Measurements from ENCODE around the gene ARID3C. TPM values are rescaled to one million over a fixed set of nuclear protein-coding genes. Genes with fewer than 3 reads are reported as not detected.

The ARID3C gene
- total RNA-seq, 1 donor from 2014 or later: 0.82 TPM

- DNase-seq (ENCODE audit: low spot score in 2 of 2) (no peak), FAIRE-seq (no peak)
Measured at GRCh38 chr9:34580358-34580757, 48.5 kb downstream of the ARID3C start.

DNA sequence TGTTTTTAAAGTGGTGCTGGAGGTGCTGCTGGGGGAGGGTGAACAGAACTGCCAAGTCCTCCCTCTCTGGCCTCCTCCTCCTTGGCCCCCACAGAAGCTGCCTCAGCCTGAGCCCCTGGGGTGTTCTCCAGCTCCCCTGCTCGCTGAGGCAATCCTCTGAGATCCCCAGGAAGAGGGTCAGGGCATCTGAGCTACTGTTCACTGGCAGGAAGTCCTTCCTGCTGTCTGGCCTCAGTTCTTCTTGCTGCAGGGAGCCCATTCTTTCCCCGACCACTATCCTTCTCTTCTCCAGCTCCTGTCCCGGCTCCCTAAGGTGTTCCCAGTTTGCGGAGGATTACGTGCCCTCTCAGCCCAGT lies 49.1 kb downstream of the ARID3C start:
- DNase-seq (ENCODE audit: low spot score in 2 of 2) (no peak), FAIRE-seq (no peak)

- DNase-seq (ENCODE audit: low spot score in 2 of 2) (no peak), FAIRE-seq (no peak)
Measured at GRCh38 chr9:34579104-34579807, 49.6 kb downstream of the ARID3C start.

DNA sequence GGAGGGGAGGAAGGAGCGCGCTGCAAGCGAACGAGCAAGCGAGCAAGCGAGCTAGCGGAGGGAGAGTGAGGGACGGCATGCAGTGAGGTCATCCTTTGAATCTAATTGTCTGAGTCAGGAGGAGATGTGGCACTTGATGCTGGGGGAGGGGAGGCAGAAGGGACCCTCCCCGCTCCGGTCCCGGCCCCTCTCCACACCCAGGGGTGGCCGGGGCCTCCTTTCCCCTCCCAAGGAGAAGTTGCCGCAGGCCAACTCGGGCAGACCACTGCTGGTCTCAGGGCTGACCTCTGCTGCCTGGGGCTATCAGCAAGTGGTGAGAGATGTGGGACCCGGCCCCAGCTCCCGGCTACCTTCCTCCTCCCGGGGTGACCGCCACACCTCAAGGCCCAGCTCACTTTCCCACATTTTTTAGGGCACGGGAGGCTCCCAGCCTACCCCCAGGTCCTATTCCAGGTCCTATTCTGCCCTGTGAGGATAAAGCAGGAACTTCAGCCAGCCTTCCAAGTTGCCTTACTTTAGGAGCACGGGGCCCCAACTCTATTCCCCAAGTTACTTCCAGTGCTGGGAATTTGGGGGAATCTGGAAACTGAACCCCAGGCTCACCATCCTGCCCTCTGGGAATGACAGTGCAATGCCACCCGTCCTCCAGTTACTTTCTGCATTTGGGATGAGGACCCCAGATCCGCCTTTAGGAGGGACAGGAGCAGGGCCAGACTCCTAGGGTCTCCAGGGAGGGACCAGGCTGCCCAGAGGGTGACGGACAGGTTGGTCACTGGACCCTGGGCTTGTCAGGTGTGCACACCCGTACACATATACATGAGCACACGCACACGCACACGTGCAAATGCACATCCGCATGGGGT lies 50.4 kb downstream of the ARID3C start:
- DNase-seq (ENCODE audit: low spot score in 2 of 2) (peak in 1 of 2 donors; percentile 72), FAIRE-seq (no peak)

GRCh38 chr9:34577400-34578240 lies 51.2 kb downstream of the ARID3C start:
- DNase-seq (ENCODE audit: low spot score in 2 of 2) (no peak), FAIRE-seq (no peak)

DNA sequence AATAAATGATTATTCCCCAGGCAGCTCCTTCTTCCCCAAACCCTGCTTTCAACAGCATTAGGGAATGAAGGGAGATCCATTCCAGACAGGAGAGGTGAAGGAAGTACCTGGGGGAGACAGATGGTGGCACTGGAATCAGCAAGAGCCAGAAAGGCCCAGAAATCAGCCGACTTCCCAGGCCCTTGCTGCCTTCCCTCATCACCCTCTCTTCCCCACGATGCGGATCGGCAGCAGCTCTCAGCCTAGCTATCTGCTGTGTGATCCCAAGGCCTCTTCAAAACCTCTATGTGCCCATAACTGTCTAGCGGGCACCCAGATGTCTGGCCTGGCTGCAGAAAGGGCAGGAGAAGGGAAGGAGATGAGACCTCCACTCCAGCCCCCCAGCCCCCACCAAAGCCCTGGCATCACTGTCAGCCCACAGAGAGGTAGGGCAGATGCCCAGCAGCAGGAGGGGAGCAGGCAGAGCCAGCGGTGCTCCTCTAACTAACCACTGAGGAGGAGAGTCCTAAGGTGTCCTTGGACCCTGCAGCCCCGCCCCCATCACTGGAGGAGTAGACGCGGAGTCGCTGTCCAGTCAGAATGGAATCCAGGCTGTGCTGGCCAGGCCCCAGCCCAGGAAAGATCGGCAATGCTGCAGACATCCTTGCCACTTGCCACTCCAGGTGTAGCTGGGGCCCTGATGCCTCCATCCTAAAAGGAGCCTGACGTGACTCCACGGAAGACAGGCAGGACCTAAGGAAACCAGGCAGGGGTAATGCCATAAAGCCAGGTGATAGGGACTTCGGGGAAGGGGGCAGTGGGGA lies 52.1 kb downstream of the ARID3C start:
- no peak for DNase-seq (ENCODE audit: low spot score in 2 of 2)
- FAIRE-seq: no peak

- DNase-seq (ENCODE audit: low spot score in 2 of 2): no peak
- no peak for FAIRE-seq
Measured at GRCh38 chr9:34575862-34576596, 52.8 kb downstream of the ARID3C start.

DNA sequence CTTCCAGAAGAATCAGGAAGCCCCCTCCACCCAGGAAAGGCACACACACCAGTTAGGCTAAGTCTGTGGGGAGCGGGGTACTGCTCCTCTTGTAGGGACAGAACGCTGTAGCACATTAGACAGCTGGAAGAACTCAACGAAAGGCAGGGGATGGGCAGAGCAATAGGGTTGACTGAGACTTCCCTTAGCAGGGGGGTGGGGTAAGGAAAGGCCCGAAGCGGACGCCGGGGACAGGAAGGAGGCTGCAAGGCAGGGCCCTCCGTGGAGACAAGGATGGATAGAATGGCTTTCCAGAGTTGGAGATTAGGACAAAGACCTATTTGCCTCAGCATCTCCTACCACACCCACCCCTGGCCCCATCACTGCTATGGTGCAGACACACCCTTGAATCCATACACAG lies 53.6 kb downstream of the ARID3C start:
- DNase-seq (ENCODE audit: low spot score in 2 of 2) (no peak), FAIRE-seq (no peak)

- no peak for FAIRE-seq
- DNase-seq (ENCODE audit: low spot score in 2 of 2): no peak
Measured at GRCh38 chr9:34574571-34574970, 54.3 kb downstream of the ARID3C start.

DNA sequence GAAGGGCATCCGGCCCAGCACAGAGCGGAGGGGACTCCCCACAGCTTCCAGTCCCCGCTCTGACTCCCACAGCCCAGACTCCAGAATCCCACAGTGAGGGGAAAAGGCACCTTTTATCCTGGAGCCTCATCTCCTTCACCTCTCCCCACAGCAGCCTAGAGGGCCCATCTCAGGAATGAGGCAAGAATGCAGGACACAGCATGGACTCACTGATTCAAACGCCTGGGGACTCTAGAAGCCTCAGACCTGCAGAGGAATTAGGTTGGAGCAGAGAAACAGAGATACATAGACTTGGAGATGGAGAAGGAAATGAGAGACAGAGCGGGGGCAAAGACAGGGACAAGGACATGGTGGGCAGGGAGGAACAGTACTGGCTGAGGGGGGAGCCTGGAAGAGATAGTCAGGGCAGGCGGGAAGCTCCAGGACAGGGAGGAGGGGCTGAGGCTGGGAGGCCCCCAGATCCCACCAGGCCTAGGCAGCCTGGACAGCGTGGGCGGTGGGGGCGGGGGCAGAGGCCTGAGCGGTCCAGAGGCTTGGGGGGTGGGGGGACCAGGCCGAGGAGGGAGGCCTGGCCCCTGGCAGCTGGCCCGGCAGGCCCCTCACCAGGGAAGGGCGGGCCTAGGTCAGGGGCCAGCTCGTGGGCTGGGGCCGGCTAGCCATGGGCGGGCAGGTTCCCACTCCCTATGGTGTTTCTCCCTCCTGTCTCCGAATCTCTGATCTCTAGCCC lies 55.1 kb downstream of the ARID3C start:
- no peak for FAIRE-seq
- no peak for DNase-seq (ENCODE audit: low spot score in 2 of 2)

DNA sequence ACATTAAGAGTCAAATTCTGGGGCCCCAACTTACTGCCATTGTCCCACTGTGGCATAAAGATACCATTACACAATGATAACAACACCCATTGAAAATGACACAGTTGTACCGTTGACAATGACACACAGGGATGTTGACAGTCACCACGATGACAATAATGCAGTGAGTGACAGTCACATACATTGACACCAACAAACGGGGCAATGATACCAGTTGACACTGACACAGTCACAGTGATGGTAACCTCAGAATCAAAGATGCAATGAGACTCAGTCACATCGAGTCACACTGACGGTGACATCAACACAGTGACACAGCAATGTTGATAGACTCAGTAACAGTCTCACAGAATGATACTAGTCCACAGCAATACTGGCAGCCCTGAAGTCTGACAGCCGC lies 56.2 kb downstream of the ARID3C start:
- FAIRE-seq: no peak

DNA sequence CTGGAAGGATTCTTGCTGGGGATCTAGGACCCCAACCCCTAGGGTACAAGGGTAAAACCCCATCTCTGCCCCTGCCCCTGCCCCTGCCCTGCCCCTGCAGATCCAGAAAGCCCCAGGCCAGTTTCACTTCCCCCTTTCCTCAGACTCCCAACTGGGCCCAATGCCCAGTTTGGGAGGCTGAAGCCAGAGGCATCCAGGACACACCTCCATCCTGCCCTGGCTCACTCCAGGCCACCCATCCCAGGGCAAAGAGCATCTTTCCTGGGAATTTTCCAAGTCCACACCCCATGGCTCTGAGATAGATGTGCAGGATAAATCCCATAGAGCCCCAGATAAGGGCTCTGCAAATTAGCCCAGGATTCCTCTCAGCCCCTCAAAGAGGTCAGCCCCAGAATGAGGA lies 56.8 kb downstream of the ARID3C start:
- DNase-seq (ENCODE audit: low spot score in 2 of 2) (no peak), FAIRE-seq (no peak)

More for the DNA sequence above, 56.2 kb downstream of the ARID3C start:
- DNase-seq (ENCODE audit: low spot score in 2 of 2): no peak

- no peak for FAIRE-seq
- no peak for DNase-seq (ENCODE audit: low spot score in 2 of 2)
Measured at GRCh38 chr9:34571481-34571810, 57.4 kb downstream of the ARID3C start.

Small RNAs within 50 kb of the gene (small RNA-seq; reads per million reads assigned to genes)
- gene CCL27: not detected

Other genes starting within 250 kb of the ARID3C start
- gene FAM219A, start 170.5 kb downstream of the ARID3C start, total RNA-seq: 22.4 TPM
- 1.2 TPM for gene DNAI1, start 170.3 kb downstream of the ARID3C start, total RNA-seq
- gene ENHO, start 106.1 kb downstream of the ARID3C start, total RNA-seq: 53.4 TPM
- gene CNTFR, start 39.3 kb downstream of the ARID3C start, total RNA-seq: 9.8 TPM
- gene RPP25L, start 17.0 kb downstream of the ARID3C start, total RNA-seq: 6.1 TPM
- 165 TPM for gene DCTN3, start 8.6 kb downstream of the ARID3C start, total RNA-seq
- 20.8 TPM for gene SIGMAR1, start 8.7 kb upstream of the ARID3C start, total RNA-seq
- 29.3 TPM for gene GALT, start 17.6 kb upstream of the ARID3C start, total RNA-seq
- 5.3 TPM for gene IL11RA, start 23.1 kb upstream of the ARID3C start, total RNA-seq
- 0.41 TPM for gene CCL27, start 33.6 kb upstream of the ARID3C start, total RNA-seq
- not detected for gene CCL19, start 62.2 kb upstream of the ARID3C start, total RNA-seq
- not detected for gene CCL21, start 81.1 kb upstream of the ARID3C start, total RNA-seq